ENCODE data around the gene WASF2. TPM values are rescaled to one million over a fixed set of nuclear protein-coding genes. Genes with fewer than 3 reads are reported as not detected.

The WASF2 gene
- total and polyA plus RNA-seq, 2 of the 4 experiments (the other 2 are of a cell fraction), result 7.9 to 45.4 TPM

GRCh38 chr1:27435566-27436203 lies 54.3 kb downstream of the WASF2 start:
- Histone ChIP-seq H3K79me1 (ENCODE audit: low read depth in 1 of 2, low read length in 2 of 2) (peaks cover 52 to 91% of the 10 kb centered on the region in 2 experiments), H4K20me1 (ENCODE audit: insufficient read depth, low read length) (peaks cover 77% of the 10 kb centered on the region), H3K9me3 (ENCODE audit: control insufficient read depth, insufficient read depth, low read length) (no peaks in the 10 kb centered on the region), H2BK5ac (ENCODE audit: low read depth, low read length, poor library complexity, severe bottlenecking) (no peak overlapping the region), H2AK9ac (replicated peaks; ENCODE audit: low read depth, low read length, poor library complexity) (no peak overlapping the region), H4K5ac (ENCODE audit: low read depth, low read length) (no peak overlapping the region), H3K4me1 (ENCODE audit: control insufficient read depth, insufficient read depth, low read length) (peaks cover 30% of the 10 kb centered on the region), H3K56ac (ENCODE audit: extremely low read depth, insufficient read depth, low read length) (no peak overlapping the region), H3K4ac (ENCODE audit: low read depth, low read length) (no peak overlapping the region), H3K9me1 (ENCODE audit: insufficient read depth, low read length) (peaks cover 20% of the 10 kb centered on the region), H2BK120ac (ENCODE audit: low read depth, low read length) (no peak overlapping the region), H2AK5ac (ENCODE audit: low read depth, low read length) (no peak overlapping the region), H3K27ac (ENCODE audit: insufficient read depth, low read length) (no peak overlapping the region), H3K36me3 (ENCODE audit: control insufficient read depth, insufficient read depth, low read length) (no peaks in the 10 kb centered on the region; the same call in 1 of the 2 replicates), H3K23ac (ENCODE audit: low read depth, low read length) (no peak overlapping the region), H2AFZ (replicated peaks; ENCODE audit: low read length, poor library complexity) (no peak overlapping the region), H4K8ac (ENCODE audit: low read depth in 2 of 2, low read length in 2 of 2) (no peak overlapping the region), H2BK15ac (ENCODE audit: low read depth, low read length) (no peak overlapping the region), H3K9ac (ENCODE audit: low read depth, low read length) (no peak overlapping the region), H3K4me3 (ENCODE audit: insufficient read depth, low read depth, low read length) (no peak overlapping the region), H3K18ac (ENCODE audit: low read depth, low read length) (no peak overlapping the region), H3K27me3 (ENCODE audit: control insufficient read depth, insufficient read depth, low read length) (no peaks in the 10 kb centered on the region), H2BK20ac (ENCODE audit: low read depth, low read length) (no peak overlapping the region), H3K4me2 (ENCODE audit: low read depth, low read length) (no peak overlapping the region), H3K14ac (replicated peaks; ENCODE audit: low read depth, low read length) (no peak overlapping the region), H4K91ac (ENCODE audit: insufficient read depth, low read depth, low read length) (no peak overlapping the region)
- TF ChIP-seq, protein P1, sequence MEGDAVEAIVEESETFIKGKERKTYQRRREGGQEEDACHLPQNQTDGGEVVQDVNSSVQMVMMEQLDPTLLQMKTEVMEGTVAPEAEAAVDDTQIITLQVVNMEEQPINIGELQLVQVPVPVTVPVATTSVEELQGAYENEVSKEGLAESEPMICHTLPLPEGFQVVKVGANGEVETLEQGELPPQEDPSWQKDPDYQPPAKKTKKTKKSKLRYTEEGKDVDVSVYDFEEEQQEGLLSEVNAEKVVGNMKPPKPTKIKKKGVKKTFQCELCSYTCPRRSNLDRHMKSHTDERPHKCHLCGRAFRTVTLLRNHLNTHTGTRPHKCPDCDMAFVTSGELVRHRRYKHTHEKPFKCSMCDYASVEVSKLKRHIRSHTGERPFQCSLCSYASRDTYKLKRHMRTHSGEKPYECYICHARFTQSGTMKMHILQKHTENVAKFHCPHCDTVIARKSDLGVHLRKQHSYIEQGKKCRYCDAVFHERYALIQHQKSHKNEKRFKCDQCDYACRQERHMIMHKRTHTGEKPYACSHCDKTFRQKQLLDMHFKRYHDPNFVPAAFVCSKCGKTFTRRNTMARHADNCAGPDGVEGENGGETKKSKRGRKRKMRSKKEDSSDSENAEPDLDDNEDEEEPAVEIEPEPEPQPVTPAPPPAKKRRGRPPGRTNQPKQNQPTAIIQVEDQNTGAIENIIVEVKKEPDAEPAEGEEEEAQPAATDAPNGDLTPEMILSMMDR (conservative IDR thresholded peaks at IDR 0.05; ENCODE audit: low read depth, low read length), result no peak
- TF ChIP-seq NFE2L2 (IDR thresholded peaks at IDR 0.05; ENCODE audit: low read depth, low read length) (no peak), CEBPB (IDR thresholded peaks at IDR 0.05; ENCODE audit: low read depth, low read length) (no peak), MAZ (IDR thresholded peaks at IDR 0.05; ENCODE audit: borderline replicate concordance, low read depth, low read length) (no peak), RFX5 (IDR thresholded peaks at IDR 0.05; ENCODE audit: low read depth, low read length) (no peak), POLR2A (IDR thresholded peaks at IDR 0.05; ENCODE audit: low read depth, low read length) (no peak)
- TF ChIP-seq, protein P2, sequence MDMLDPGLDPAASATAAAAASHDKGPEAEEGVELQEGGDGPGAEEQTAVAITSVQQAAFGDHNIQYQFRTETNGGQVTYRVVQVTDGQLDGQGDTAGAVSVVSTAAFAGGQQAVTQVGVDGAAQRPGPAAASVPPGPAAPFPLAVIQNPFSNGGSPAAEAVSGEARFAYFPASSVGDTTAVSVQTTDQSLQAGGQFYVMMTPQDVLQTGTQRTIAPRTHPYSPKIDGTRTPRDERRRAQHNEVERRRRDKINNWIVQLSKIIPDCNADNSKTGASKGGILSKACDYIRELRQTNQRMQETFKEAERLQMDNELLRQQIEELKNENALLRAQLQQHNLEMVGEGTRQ (IDR thresholded peaks at IDR 0.05; ENCODE audit: low read depth, low read length), result no peak
- POLR2A ChIA-PET (ENCODE audit: unreplicated experiment), result interaction anchor here (0.6 kb wide), 1 partner anchor 1592 kb away, joined by 4 read pairs; no protein-coding TSS in a partner anchor
- intact Hi-C loops (cut with micrococcal nuclease), result no loop called here
- in situ Hi-C loops (cut with MboI; ENCODE audit: low sequenced_read_pairs), result no loop called here
- peak; percentile 6; the same call in 1 of the 2 replicates for ATAC-seq (ENCODE audit: low read depth)
- WGBS, 2 experiments (ENCODE audit: extremely low coverage in 2 of 2, insufficient read length in 1 of 2), result no CpG with 5 or more reads among the region's 2 CpGs
- DNase-seq, result no peak
- BruUV-seq (replicated peaks), result no TSS peak
- CTCF ChIA-PET, result interaction anchor here (0.9 to 1.7 kb wide), 2 partner anchors 8 to 19 kb away, joined by 3 to 6 read pairs; no protein-coding TSS in a partner anchor
- dilution Hi-C loops (cut with HindIII; ENCODE audit: low sequenced_read_pairs, unreplicated experiment), result no loop called here
